ENCODE measurements around the gene TPSD1.
"Not testable (repeated sequence)": the region's sequence is repeated elsewhere in the genome, so short reads cannot be mapped to it uniquely, and the experiment has no call there.

Gene TPSD1

GRCh38 chr16:1255276-1256122 lies at the start of gene TPSD1:
Gene TPSD1 (plus strand): TSS chr16:1256069. CDS start chr16:1256281, 212 bp downstream.
- DNase-seq, result not testable (repeated sequence)

GRCh38 chr16:1206326-1206725 lies 49.5 kb upstream of the TPSD1 start:
- DNase-seq, result no peak
- TF ChIP-seq GATA1 (IDR thresholded peaks at IDR 0.05; ENCODE audit: low read depth, low read length) (no peak), POLR2A (IDR thresholded peaks at IDR 0.05; ENCODE audit: low read length) (no peak)

- DNase-seq, result no peak
- TF ChIP-seq POLR2A (IDR thresholded peaks at IDR 0.05; ENCODE audit: low read length), result no peak
- TF ChIP-seq GATA1 (IDR thresholded peaks at IDR 0.05; ENCODE audit: low read depth, low read length), result no peak
Measured at GRCh38 chr16:1206786-1207185, 49.1 kb upstream of the TPSD1 start.

DNA sequence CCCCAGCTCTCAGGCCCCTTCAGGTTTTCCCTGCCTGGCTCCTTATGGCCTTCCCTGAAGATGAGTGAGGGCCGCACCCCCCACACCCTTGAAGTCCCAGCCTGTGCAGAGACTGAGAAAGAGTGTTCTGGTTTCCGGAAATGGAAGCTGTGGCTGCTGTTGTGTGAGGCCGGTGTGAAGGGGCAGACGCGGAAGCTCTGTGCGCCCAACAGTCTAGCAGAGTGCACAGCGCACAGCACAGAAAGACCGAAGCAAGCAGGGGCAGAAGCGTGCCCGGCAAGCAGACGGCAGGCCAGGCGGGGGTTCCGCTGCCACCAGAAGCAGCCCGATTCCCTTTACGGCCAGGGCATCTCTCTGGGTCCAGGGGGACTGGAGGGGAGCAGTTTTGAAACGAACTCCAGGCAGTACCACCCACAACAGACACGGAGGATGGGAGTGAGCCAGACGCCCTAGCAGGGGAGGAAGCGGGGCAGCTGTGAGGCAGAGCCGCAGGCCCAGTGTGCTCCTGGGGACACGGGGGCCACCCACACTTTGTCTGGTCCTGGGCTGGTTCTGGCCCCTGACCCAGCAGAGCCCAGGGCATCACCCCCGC lies 47.5 kb upstream of the TPSD1 start:
- TF ChIP-seq GATA1 (IDR thresholded peaks at IDR 0.05; ENCODE audit: low read depth, low read length) (no peak), POLR2A (IDR thresholded peaks at IDR 0.05; ENCODE audit: low read length) (peak; percentile 18)
- no peak for DNase-seq

DNA sequence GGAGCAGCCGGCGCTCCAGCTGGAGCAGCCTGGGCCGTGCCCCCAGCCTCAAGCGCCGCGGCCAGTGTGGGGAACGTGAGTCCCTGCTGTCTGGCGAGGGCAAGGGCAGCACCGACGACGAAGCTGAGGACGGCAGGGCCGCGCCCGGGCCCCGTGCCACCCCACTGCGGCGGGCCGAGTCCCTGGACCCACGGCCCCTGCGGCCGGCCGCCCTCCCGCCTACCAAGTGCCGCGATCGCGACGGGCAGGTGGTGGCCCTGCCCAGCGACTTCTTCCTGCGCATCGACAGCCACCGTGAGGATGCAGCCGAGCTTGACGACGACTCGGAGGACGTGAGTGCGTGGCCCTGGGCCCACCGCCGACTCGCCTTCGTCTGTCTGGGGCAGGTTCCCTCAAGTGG lies 46.8 kb upstream of the TPSD1 start:
- DNase-seq, result no peak

DNA sequence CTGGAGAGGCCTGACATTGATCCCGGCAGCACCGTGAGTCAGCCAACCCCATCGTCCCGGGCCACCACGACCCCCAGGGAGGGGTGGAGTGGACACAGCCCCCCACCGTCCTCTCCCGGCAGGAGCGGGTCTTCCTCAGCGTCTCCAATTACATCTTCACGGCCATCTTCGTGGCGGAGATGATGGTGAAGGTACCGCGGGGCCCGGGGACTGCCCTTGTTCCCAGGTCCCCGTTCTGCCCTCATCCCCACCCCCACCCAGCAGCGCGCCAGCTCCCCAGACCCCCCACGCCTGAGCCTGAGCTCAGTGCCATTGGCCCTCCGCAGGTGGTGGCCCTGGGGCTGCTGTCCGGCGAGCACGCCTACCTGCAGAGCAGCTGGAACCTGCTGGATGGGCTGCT lies 45.4 kb upstream of the TPSD1 start:
- TF ChIP-seq POLR2A (IDR thresholded peaks at IDR 0.05; ENCODE audit: low read length), result no peak
- DNase-seq, result no peak

More for the DNA sequence above, 46.8 kb upstream of the TPSD1 start:
- no peak for TF ChIP-seq POLR2A (IDR thresholded peaks at IDR 0.05; ENCODE audit: low read length)
- TF ChIP-seq GATA1 (IDR thresholded peaks at IDR 0.05; ENCODE audit: low read depth, low read length), result no peak

DNA sequence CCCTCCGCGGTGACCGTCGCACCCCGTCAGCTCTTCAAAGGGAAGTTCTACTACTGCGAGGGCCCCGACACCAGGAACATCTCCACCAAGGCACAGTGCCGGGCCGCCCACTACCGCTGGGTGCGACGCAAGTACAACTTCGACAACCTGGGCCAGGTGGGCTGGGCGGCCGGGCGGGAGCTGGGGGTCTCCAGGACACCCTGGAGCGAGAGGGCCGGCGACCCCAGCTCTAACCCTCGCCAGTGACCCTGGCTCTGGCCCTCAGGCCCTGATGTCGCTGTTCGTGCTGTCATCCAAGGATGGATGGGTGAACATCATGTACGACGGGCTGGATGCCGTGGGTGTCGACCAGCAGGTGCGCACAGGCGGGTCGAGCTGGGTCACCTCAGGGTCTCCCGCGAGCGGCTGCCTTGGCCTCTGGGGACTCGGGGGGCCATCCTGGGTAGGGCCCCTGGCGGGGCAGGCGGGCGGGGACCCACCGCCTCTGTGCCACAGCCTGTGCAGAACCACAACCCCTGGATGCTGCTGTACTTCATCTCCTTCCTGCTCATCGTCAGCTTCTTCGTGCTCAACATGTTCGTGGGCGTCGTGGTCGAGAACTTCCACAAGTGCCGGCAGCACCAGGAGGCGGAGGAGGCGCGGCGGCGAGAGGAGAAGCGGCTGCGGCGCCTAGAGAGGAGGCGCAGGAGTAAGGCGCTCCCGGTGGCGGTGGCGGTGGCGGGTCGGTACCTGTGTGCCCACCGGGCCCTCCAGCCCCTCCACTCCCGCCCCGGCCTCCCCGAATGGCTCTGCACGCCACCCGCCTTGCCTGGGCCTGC lies 44.2 kb upstream of the TPSD1 start:
- TF ChIP-seq POLR2A (IDR thresholded peaks at IDR 0.05; ENCODE audit: low read length), result peak; percentile 42
- no peak for TF ChIP-seq GATA1 (IDR thresholded peaks at IDR 0.05; ENCODE audit: low read depth, low read length)

DNA sequence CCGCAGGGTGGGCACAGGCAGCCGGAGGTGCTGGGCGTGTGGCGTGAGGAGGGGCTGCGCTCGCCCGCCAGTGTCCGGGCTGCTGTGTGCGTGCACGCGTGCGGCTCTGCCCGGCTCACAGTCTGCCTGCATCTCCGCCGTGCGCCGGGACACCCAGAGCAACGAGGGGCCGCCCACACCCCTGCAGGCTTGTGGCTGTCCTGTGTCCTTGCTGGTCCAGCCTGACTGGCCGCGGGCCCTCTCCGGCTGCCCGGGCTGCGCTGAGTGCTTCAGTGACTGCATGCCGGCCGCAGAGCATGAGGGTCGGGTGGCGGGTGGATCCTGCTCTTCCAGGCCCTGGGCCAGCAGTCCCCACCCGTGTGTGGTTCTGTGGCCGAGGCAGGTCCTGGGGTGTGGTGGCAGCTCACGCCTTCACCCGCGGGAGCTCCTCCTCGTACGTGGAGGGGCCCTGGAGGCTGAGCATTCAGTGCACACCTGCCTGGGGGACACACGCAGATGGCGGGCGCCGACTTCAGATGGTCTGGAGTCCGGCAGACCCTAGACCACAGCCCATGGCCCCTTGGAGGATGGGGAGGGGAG lies 43.2 kb upstream of the TPSD1 start:
- TF ChIP-seq POLR2A (IDR thresholded peaks at IDR 0.05; ENCODE audit: low read length), result no peak
- no peak for TF ChIP-seq GATA1 (IDR thresholded peaks at IDR 0.05; ENCODE audit: low read depth, low read length)
- DNase-seq, result no peak

More for the DNA sequence above, 44.2 kb upstream of the TPSD1 start:
- no peak for DNase-seq

GRCh38 chr16:1213231-1213630 lies 42.6 kb upstream of the TPSD1 start:
- no peak for TF ChIP-seq GATA1 (IDR thresholded peaks at IDR 0.05; ENCODE audit: low read depth, low read length)
- TF ChIP-seq POLR2A (IDR thresholded peaks at IDR 0.05; ENCODE audit: low read length), result peak; percentile 64
- DNase-seq, result no peak

GRCh38 chr16:1213796-1214372 lies 42.0 kb upstream of the TPSD1 start:
- no peak for DNase-seq
- no peak for TF ChIP-seq GATA1 (IDR thresholded peaks at IDR 0.05; ENCODE audit: low read depth, low read length)
- no peak for TF ChIP-seq POLR2A (IDR thresholded peaks at IDR 0.05; ENCODE audit: low read length)

DNA sequence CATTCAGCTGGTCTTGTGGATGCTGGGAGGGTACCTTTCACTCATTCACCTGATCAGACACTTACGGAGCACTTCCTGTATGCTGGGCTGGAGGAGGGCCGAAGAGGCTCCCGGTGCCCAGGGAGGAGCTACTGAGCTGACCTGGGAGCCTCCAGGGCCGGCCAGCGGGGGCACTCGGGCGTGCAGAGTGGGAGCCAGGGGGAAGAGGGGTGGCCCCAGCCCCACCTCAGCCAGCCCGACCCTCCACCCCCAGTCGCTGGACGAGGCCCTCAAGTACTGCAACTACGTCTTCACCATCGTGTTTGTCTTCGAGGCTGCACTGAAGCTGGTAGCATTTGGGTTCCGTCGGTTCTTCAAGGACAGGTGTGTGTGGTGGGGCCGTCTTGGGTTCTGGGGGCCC lies 41.1 kb upstream of the TPSD1 start:
- TF ChIP-seq POLR2A (IDR thresholded peaks at IDR 0.05; ENCODE audit: low read length) (peak; percentile 45), GATA1 (IDR thresholded peaks at IDR 0.05; ENCODE audit: low read depth, low read length) (no peak)
- DNase-seq, result no peak

- no peak for DNase-seq
- TF ChIP-seq GATA1 (IDR thresholded peaks at IDR 0.05; ENCODE audit: low read depth, low read length), result no peak
- TF ChIP-seq POLR2A (IDR thresholded peaks at IDR 0.05; ENCODE audit: low read length), result peak; percentile 50
Measured at GRCh38 chr16:1215574-1216295, 40.1 kb upstream of the TPSD1 start.

DNA sequence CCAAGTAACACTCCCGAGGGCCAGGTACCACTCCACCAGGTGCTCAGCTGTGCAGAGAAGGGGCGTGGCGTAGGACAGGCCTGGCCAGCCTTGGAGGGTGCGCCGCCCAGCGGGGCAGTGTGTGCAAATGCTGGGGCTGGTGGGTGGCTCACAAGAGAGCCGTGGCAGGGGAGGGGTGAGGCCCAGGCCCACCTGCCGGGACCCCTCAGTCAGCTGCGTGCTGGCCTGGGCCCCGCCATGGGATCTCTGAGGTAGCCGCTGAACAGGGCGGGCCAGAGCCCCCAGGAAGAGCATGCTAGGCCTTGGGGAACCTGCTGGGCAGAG lies 39.6 kb upstream of the TPSD1 start:
- no peak for DNase-seq
- TF ChIP-seq POLR2A (IDR thresholded peaks at IDR 0.05; ENCODE audit: low read length) (peak; percentile 13), GATA1 (IDR thresholded peaks at IDR 0.05; ENCODE audit: low read depth, low read length) (no peak)

All from erythroblast (primary cell).